ENCODE measurements around the gene AIFM3.
"Not testable (repeated sequence)": the region's sequence is repeated elsewhere in the genome, so short reads cannot be mapped to it uniquely, and the experiment has no call there.

AIFM3 gene

DNA sequence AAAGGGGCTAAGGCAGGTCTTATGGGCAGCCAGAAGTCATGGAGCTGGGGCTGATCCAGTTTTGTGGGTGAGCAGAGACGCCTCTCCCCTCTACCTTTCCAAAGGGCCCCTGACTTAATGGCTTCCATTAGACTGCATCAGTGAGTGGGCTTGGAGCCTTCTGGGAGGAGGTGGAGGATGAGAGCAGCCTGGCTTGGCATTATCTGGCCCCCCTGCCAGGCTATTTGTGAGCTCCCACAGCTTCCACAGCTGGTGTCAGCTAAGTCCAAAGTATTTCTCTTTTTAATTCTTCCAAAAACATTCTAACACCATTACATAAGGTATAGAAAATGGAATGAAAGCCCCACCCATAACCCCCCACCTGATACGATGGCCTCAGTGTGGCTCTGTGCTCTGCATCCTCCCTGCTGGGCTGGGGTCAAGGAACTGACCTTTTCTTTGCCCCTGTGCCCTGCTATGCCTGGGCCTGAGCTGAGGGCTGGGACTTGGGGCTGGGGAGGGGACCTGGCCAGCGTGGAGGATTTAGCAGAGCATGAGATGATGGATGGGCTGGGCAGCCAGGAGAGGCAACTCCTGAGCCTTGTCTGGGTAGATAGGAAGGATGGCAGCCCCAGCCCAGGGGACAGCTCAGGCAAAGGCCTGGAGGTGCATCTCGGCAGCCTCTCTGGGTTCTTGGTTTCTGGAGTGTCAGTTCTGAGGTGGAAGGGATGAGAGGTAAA is 4.0 kb downstream of the AIFM3 start:
- Histone ChIP-seq H3K9me3 (ENCODE audit: control insufficient read depth, insufficient read depth, low read depth, low read length) (no peaks in the 10 kb centered on the region), H3K4me3 (ENCODE audit: low read depth, low read length) (no peak overlapping the region), H3K36me3 (ENCODE audit: control insufficient read depth, insufficient read depth, low read length) (no peaks in the 10 kb centered on the region), H3K9ac (ENCODE audit: low read length) (no peak overlapping the region), H3K27ac (ENCODE audit: low read depth, low read length) (no peak overlapping the region), H3K27me3 (ENCODE audit: control insufficient read depth, insufficient read depth, low read length) (peaks cover 70% of the 10 kb centered on the region), H3K4me1 (ENCODE audit: control insufficient read depth, insufficient read depth, low read length) (peaks cover 9% of the 10 kb centered on the region)

DNA sequence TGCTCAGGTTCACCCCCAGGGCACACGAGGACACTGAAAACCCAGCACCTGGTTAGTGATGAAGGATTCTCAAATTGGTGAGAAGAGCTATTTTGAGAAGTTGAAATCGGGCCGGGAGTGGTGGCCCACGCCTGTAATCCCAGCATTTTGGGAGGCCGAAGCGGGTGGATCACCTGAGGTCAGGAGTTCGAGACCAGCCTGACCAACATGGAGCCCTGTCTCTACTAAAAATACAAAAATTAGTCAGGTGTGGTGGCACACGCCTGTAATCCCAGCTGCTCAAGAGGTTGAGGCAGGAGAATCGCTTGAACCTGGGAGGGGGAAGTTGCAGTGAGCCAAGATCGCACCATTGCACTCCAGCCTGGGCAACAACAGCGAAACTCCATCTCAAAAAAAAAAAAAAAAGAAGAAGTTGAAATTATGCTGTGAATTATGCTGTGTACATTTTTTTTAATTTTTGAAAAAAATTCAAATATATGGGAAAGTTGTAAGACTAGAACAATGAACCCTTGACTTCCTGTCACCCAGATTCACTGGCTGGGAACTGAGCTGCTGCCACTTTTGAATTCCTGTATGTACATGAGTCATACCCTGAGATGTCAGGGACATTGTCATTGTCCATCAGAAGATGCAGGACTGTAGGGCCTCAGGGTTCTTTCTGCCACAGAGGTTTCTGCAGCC is 5.1 kb downstream of the AIFM3 start:
- not testable (repeated sequence) for H3K9me3 ChIP-seq (ENCODE audit: control insufficient read depth, insufficient read depth, low read depth, low read length); H3K36me3 ChIP-seq (ENCODE audit: control insufficient read depth, insufficient read depth, low read length); H3K9ac ChIP-seq (ENCODE audit: low read length); H3K4me1 ChIP-seq (ENCODE audit: control insufficient read depth, insufficient read depth, low read length); H3K27ac ChIP-seq (ENCODE audit: low read depth, low read length); H3K4me3 ChIP-seq (ENCODE audit: low read depth, low read length)
- peaks cover 69% of the 10 kb centered on the region for H3K27me3 ChIP-seq (ENCODE audit: control insufficient read depth, insufficient read depth, low read length)

GRCh38 chr22:20972933-20973577 is 6.0 kb downstream of the AIFM3 start:
- Histone ChIP-seq H3K9ac (ENCODE audit: low read length) (no peak overlapping the region), H3K9me3 (ENCODE audit: control insufficient read depth, insufficient read depth, low read depth, low read length) (0 out of 2 replicates have a peak, but pooled peaks cover 2% of the 10 kb centered on the region), H3K4me3 (ENCODE audit: low read depth, low read length) (no peak overlapping the region), H3K36me3 (ENCODE audit: control insufficient read depth, insufficient read depth, low read length) (no peaks in the 10 kb centered on the region), H3K27ac (ENCODE audit: low read depth, low read length) (no peak overlapping the region), H3K4me1 (ENCODE audit: control insufficient read depth, insufficient read depth, low read length) (peaks cover 3% of the 10 kb centered on the region), H3K27me3 (ENCODE audit: control insufficient read depth, insufficient read depth, low read length) (peaks cover 69% of the 10 kb centered on the region)

DNA sequence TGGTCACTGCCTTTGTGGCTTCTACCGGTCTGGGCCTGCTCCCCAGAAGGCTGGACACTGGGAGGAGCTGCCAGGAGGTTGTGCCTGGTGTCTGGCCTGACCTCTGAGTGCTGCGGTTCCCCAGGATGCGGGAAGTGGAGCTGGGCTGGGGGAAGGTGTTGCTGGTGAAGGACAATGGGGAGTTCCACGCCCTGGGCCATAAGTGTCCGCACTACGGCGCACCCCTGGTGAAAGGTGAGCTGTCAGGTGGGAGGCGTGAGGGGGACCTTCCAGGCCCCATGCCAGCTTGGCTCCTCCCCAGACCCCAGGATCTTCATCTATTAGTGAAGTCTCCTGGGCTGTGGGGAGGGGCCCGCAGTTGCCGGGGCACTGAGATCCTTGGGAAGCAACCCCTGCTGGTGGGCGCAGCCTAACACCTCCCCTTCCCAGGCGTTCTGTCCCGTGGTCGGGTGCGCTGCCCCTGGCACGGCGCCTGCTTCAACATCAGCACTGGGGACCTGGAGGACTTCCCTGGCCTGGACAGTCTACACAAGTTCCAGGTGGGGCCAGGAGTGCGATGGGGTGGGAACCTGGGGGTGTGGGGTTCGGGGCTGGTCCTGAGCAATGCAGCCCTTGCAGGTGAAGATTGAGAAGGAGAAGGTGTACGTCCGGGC is 6.7 kb downstream of the AIFM3 start:
- no peaks in the 10 kb centered on the region; the same call in 1 of the 2 replicates for H3K4me1 ChIP-seq (ENCODE audit: control insufficient read depth, insufficient read depth, low read length)
- H3K27ac ChIP-seq (ENCODE audit: low read depth, low read length), result no peak overlapping the region

GRCh38 chr22:20974336-20974955 is 7.4 kb downstream of the AIFM3 start:
- no peak overlapping the region for H3K9ac ChIP-seq (ENCODE audit: low read length)
- H3K9me3 ChIP-seq (ENCODE audit: control insufficient read depth, insufficient read depth, low read depth, low read length), result peaks cover 12% of the 10 kb centered on the region
- no peaks in the 10 kb centered on the region; the same call in 1 of the 2 replicates for H3K4me1 ChIP-seq (ENCODE audit: control insufficient read depth, insufficient read depth, low read length)
- H3K27ac ChIP-seq (ENCODE audit: low read depth, low read length), result no peak overlapping the region
- peaks cover 66% of the 10 kb centered on the region for H3K27me3 ChIP-seq (ENCODE audit: control insufficient read depth, insufficient read depth, low read length)
- H3K4me3 ChIP-seq (ENCODE audit: low read depth, low read length), result no peak overlapping the region
- no peaks in the 10 kb centered on the region for H3K36me3 ChIP-seq (ENCODE audit: control insufficient read depth, insufficient read depth, low read length)

More for the DNA sequence above, 6.7 kb downstream of the AIFM3 start:
- Histone ChIP-seq H3K36me3 (ENCODE audit: control insufficient read depth, insufficient read depth, low read length) (no peaks in the 10 kb centered on the region), H3K9ac (ENCODE audit: low read length) (no peak overlapping the region), H3K27me3 (ENCODE audit: control insufficient read depth, insufficient read depth, low read length) (peaks cover 68% of the 10 kb centered on the region), H3K9me3 (ENCODE audit: control insufficient read depth, insufficient read depth, low read depth, low read length) (peaks cover 8% of the 10 kb centered on the region), H3K4me3 (ENCODE audit: low read depth, low read length) (no peak overlapping the region)

- Histone ChIP-seq H3K27me3 (ENCODE audit: control insufficient read depth, insufficient read depth, low read length) (peaks cover 67% of the 10 kb centered on the region), H3K36me3 (ENCODE audit: control insufficient read depth, insufficient read depth, low read length) (no peaks in the 10 kb centered on the region), H3K27ac (ENCODE audit: low read depth, low read length) (no peak overlapping the region), H3K9me3 (ENCODE audit: control insufficient read depth, insufficient read depth, low read depth, low read length) (peaks cover 12% of the 10 kb centered on the region), H3K9ac (ENCODE audit: low read length) (no peak overlapping the region), H3K4me1 (ENCODE audit: control insufficient read depth, insufficient read depth, low read length) (peaks cover 8% of the 10 kb centered on the region), H3K4me3 (ENCODE audit: low read depth, low read length) (no peak overlapping the region)
These were observed 8.7 kb downstream of the AIFM3 start for GRCh38 chr22:20975541-20976290.

DNA sequence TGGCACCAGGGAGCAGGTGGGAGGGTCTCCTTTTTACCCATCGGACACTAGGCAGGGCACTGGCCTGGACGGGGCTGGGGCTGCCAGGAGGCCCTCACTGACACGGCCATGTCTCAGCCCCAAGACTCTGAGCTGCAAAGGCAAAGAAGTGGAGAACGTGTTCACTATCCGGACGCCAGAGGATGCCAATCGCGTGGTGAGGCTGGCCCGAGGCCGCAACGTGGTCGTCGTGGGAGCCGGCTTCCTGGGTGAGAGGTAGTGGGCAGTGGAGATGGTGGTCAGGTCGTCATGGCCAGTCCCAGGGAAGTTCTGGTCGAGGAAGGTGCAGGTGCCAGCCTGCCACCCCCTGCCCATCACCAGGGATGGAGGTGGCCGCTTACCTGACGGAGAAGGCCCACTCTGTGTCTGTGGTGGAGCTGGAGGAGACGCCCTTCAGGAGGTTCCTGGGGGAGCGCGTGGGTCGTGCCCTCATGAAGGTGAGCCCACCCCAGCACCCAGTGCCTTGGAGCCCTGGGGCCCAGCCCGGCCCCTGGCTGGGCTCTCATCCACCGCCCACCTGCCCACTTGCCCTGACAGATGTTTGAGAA is 9.3 kb downstream of the AIFM3 start:
- Histone ChIP-seq H3K4me3 (ENCODE audit: low read depth, low read length) (no peak overlapping the region), H3K27ac (ENCODE audit: low read depth, low read length) (no peak overlapping the region), H3K4me1 (ENCODE audit: control insufficient read depth, insufficient read depth, low read length) (peaks cover 10% of the 10 kb centered on the region), H3K27me3 (ENCODE audit: control insufficient read depth, insufficient read depth, low read length) (peaks cover 63% of the 10 kb centered on the region), H3K9ac (ENCODE audit: low read length) (no peak overlapping the region), H3K36me3 (ENCODE audit: control insufficient read depth, insufficient read depth, low read length) (no peaks in the 10 kb centered on the region), H3K9me3 (ENCODE audit: control insufficient read depth, insufficient read depth, low read depth, low read length) (peaks cover 12% of the 10 kb centered on the region)

- Histone ChIP-seq H3K9me3 (ENCODE audit: control insufficient read depth, insufficient read depth, low read depth, low read length) (peaks cover 12% of the 10 kb centered on the region), H3K36me3 (ENCODE audit: control insufficient read depth, insufficient read depth, low read length) (no peaks in the 10 kb centered on the region), H3K27me3 (ENCODE audit: control insufficient read depth, insufficient read depth, low read length) (peaks cover 61% of the 10 kb centered on the region), H3K9ac (ENCODE audit: low read length) (no peak overlapping the region), H3K4me1 (ENCODE audit: control insufficient read depth, insufficient read depth, low read length) (peaks cover 13% of the 10 kb centered on the region), H3K4me3 (ENCODE audit: low read depth, low read length) (no peak overlapping the region), H3K27ac (ENCODE audit: low read depth, low read length) (no peak overlapping the region)
These were observed 10.0 kb downstream of the AIFM3 start for GRCh38 chr22:20977019-20977418.

DNA sequence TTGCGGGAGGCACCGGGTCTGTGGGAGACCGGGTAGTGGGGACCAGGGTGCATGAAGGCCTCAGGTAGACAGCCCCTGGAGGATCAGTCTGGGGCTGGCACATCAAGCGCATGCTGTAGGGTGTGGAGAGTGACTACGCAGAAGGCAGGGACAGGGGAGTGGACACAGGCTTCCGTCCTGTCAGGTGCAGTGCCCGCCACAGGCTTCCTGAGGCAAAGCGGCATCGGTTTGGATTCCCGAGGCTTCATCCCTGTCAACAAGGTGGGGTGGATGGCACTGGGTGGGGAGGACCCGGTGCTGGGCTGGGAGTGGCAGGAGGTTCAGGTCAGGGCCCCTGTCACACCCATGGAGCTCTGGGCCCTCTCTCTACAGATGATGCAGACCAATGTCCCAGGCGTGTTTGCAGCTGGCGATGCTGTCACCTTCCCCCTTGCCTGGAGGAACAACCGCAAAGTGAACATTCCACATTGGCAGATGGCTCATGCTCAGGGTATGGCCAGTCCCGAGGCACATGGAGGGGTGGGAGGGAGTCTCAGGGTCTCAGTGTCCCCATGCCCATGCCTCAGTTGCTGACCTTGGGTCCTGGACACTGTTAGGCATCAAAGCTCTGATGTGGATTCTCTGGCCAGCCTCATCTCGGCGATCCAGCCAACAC is 10.6 kb downstream of the AIFM3 start:
- H3K36me3 ChIP-seq (ENCODE audit: control insufficient read depth, insufficient read depth, low read length), result no peaks in the 10 kb centered on the region
- H3K9me3 ChIP-seq (ENCODE audit: control insufficient read depth, insufficient read depth, low read depth, low read length), result peaks cover 12% of the 10 kb centered on the region
- H3K27ac ChIP-seq (ENCODE audit: low read depth, low read length), result no peak overlapping the region
- peaks cover 13% of the 10 kb centered on the region for H3K4me1 ChIP-seq (ENCODE audit: control insufficient read depth, insufficient read depth, low read length)
- no peak overlapping the region for H3K4me3 ChIP-seq (ENCODE audit: low read depth, low read length)
- peaks cover 61% of the 10 kb centered on the region for H3K27me3 ChIP-seq (ENCODE audit: control insufficient read depth, insufficient read depth, low read length)
- H3K9ac ChIP-seq (ENCODE audit: low read length), result no peak overlapping the region
